ENCODE results near the gene BEND3.
"Not testable (repeated sequence)": the region's sequence is repeated elsewhere in the genome, so short reads cannot be mapped to it uniquely, and the experiment has no call there.

The BEND3 gene

DNA sequence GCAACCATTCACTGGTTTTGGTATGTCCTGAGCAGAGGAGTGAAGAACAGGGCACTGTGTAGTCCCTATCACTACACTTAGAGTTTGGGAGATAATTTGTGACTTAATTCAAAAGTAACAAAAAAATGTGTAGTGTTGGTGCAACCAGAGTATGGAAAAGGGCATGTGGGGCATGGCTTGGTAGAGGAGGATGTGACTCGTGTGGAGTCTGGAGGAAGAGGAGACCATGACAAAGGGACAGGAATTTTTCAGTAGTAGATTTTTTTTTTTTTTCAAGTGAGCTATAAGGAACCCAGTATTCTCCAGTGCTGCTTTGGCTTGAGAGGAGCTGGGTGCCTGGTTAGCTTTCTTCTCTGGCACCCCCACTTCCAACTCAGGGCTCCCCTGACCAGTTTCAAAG is 82.2 kb downstream of the BEND3 start:
- DNase-seq (ENCODE audit: low read depth, low spot score): no peak

DNA sequence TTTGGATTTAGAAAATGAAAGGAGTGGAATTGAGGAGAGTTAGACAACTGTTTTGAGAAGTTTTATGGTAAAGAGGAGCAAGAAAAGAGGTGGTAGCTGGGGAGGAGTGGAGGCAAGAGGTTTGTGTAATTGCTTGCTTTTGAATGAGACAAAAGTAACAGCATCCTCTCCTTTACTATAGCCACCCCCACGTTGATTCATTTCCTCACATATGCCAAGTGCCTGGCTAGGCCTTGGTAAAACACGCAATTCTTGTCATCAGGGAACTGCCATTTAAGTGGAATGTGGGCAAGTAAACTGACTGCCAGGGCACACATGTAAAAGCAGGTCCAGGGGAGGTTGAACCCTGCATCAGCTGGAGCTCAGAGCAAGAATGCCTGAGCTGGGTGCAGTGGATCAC is 83.3 kb downstream of the BEND3 start:
- DNase-seq (ENCODE audit: low read depth, low spot score): no peak

DNA sequence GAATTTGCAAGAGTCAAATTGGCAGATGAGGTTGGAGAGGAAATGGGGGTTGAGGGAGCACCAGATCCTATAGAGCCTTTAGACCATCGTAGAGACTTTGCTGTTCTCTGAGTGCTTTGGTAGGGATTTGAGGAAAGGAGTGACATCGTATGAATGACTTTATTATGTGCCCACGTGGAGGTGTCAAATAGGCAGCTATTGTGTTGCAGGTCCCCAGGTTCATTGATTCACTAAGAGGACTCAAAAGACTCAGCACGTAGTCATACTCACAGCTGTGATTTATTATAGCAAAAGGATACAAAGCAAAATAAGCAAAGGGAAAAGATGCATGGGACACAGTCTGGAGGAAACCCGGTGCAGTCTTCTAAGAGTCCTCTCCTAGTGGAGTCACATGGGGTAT is 85.2 kb downstream of the BEND3 start:
- no peak for DNase-seq (ENCODE audit: low read depth, low spot score)

DNA sequence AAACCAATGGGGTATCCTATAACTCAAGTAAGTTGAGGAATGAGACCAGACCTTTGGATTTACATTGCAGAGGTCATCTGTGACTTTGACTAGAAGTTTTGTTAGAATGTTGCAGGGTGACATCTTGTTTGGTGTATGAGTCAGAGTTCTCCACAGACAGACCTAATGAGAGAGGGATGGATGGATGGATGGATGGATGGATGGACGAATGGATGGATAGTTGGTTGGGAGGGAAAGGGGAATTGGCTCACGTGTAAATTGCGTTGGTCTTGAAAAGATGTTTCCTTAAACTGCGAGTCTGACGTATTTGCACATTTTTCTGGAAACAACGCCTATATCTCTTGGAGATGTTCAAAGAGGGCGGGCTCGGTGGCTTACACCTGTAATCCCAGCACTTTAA is 88.3 kb downstream of the BEND3 start:
- no peak for DNase-seq (ENCODE audit: low read depth, low spot score)

DNA sequence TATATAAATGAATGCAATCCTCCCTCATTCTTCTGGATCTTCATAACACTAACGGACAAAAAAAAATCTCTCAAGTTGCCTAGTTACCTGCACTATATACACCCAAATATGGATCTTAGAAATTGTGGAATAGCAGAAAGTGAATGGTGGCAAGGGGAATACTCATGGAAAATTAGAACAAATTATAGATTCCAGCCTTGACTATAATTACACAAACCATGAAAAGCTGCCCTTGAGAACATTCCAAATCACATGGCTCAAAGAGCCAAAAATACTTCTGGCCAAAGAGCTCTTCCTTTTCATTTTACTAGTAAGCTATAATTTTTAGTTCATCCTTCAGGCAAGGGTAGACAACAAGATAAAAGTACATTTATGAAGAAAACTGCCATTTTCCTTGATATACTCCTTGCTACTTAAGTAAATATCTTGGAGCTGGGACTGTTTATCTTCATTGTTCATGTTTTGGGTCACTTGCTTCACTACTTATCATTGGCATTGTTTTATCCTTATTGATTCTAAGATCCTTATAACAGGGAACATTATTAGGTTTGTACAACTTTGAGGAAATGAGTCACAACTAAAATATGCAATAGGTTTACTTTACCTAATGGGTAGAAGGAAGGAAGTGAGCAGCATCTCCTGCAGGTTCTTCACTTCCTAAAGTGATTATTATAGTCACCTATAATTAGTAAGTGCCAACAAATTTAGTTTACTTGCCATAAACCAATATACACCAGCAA is 93.7 kb downstream of the BEND3 start:
- DNase-seq (ENCODE audit: low read depth, low spot score): no peak

DNA sequence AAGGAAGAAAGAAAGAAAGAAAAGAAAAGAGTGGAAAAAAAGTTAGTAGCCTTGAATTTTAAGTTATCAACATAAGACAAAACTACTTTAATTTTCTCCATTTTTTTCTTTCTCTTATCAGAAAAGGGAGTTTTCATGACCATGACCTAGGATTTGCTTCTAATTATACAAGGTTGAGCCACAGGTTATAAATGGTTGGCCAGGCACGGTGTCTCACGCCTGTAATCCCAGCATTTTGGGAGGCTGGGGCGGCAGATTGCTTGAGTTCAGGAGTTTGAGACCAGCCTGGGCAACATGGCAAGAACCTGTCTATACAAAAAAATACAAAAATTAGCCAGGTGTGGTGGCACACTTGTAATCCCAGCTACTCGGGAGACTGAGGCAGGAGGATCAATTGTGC is 95.1 kb downstream of the BEND3 start:
- DNase-seq (ENCODE audit: low read depth, low spot score): no peak

DNA sequence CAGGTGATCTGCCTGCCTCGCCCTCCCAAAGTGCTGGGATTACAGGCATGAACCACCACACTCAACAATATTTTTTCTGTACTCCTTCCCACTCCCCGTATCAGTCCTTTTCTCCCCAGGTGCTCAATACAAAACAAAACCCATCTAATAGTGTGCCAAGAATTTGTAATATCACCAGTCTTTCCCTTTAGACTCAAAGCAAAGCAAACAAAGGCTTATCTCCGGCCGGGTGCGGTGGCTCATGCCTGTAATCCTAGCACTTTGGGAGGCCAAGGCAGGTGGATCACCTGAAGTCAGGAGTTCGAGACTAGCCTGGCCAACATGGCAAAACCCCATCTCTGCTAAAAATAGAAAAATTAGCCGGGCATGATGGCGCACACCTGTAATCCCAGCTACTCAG is 95.7 kb downstream of the BEND3 start:
- DNase-seq (ENCODE audit: low read depth, low spot score): not testable (repeated sequence)

DNA sequence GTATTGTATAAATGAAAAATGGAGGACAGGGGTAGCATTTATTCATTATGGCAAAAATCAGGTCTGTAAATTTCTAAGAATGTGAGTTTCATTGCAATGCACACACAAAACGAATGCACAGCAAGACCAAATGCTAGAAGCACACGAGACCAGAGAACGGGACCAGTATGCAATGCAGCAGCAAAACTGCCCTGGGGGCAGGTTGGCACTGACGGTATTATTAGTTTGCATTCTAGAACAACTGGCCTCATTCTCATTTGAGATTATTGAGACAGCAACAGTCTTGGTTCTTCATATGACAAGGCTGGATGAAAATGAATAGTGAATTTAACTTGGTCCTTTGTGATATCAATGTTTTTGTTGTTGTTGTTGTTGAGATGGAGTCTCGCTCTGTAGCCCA is 96.3 kb downstream of the BEND3 start:
- no peak for DNase-seq (ENCODE audit: low read depth, low spot score)

Data from astrocyte of the hippocampus (primary cell).